Measurements from ENCODE around the gene PARVA. TPM values are rescaled to one million over a fixed set of nuclear protein-coding genes. Genes with fewer than 3 reads are reported as not detected.

The PARVA gene
- total and polyA plus RNA-seq, 9 of the 15 experiments (the other 6 are each of a cell fraction or from before 2014, with no cell fraction given): 0.11 TPM; not detected in 8

GRCh38 chr11:12499071-12499470 lies 121.7 kb downstream of the PARVA start:
- H4K20me1 ChIP-seq (replicated peaks; ENCODE audit: control insufficient read depth, insufficient read depth, low read length): no peaks in the 10 kb centered on the region
- no peak overlapping the region for H3K4me3 ChIP-seq
- ATAC-seq (no peak), DNase-seq (ENCODE audit: extremely low read depth in 1 of 4, low spot score in 3 of 4) (no peak), FAIRE-seq (no peak)
- intact Hi-C loops (cut with micrococcal nuclease): no loop called here
- H3K4me2 ChIP-seq (ENCODE audit: insufficient read depth, low read length): no peak overlapping the region
- ChIA-PET CTCF (ENCODE audit: low intra/inter-chr PET ratio) (no interaction called here), POLR2A (interaction anchor here (1.3 kb wide), 1 partner anchor 10 kb away, joined by 7 read pairs; no protein-coding TSS in a partner anchor)
- WGBS (ENCODE audit: insufficient coverage, low coverage, missing lambda C conversion rate): 23% methylated on average over 3 of the region's 3 CpGs
- H3K9me3 ChIP-seq (replicated peaks; ENCODE audit: control insufficient read depth, insufficient read depth, low read depth, low read length): no peaks in the 10 kb centered on the region
- H3K27me3 ChIP-seq (ENCODE audit: control insufficient read depth in 2 of 2, insufficient read depth in 2 of 2, low read length in 2 of 2): peaks cover 7 to 9% of the 10 kb centered on the region in 2 experiments; a peak in 3 of 5 replicates
- peaks cover 0 to 2% of the 10 kb centered on the region in 2 experiments; a peak in 2 of 5 replicates for H3K4me1 ChIP-seq (replicated peaks in 1 of 2; ENCODE audit: control insufficient read depth in 2 of 2, insufficient read depth in 2 of 2, low read length in 2 of 2)
- no peak overlapping the region for H3K9ac ChIP-seq (ENCODE audit: insufficient read depth in 1 of 2, low read depth in 2 of 2, low read length in 2 of 2)
- TF ChIP-seq POLR3G (IDR thresholded peaks at IDR 0.05; ENCODE audit: extremely low read depth, insufficient read length, insufficient replicate concordance) (no peak), DACH1 (IDR thresholded peaks at IDR 0.05; ENCODE audit: partially characterized antibody) (no peak), GATA2 (CRISPR knock-in tag; IDR thresholded peaks at IDR 0.05) (no peak)
- no peak overlapping the region for H3K27ac ChIP-seq (ENCODE audit: extremely low read depth, low read depth, low read length)
- BruUV-seq (replicated peaks): no TSS peak
- H3K36me3 ChIP-seq (ENCODE audit: control insufficient read depth, insufficient read depth, low read length): no peaks in the 10 kb centered on the region
- no peaks in the 10 kb centered on the region for H3K9me1 ChIP-seq (ENCODE audit: control insufficient read depth, insufficient read depth, low read length)
- H3K79me2 ChIP-seq (ENCODE audit: control insufficient read depth, insufficient read depth, low read length): no peaks in the 10 kb centered on the region
- in situ Hi-C loops (cut with MboI): no loop called here
- no peak overlapping the region for H2AFZ ChIP-seq (ENCODE audit: low read depth, low read length)

DNA sequence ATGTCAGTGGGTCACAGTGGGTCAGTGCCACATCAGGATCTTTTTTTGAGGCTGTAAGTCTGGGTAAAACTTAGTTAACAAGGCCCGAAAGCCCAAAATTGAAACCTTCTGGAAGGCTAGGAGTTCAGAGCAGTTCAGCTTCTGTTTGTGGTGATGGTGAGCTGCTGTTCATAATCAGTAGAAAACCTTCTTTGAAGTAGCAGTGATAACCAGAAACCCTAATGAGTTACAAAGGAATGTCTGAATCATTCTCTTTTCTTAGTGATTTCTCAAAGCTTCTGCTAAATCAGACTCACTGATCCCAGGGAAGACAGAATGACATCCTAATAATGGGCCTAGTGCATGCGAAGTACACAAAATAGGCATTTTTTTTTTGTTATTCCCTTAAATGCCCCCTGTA lies 124.7 kb downstream of the PARVA start:
- Histone ChIP-seq H3K36me3 (ENCODE audit: control insufficient read depth, insufficient read depth, low read length) (no peaks in the 10 kb centered on the region), H3K27me3 (ENCODE audit: control insufficient read depth in 2 of 2, insufficient read depth in 2 of 2, low read length in 2 of 2) (peaks cover 5 to 7% of the 10 kb centered on the region in 2 experiments; a peak in 3 of 5 replicates), H4K20me1 (replicated peaks; ENCODE audit: control insufficient read depth, insufficient read depth, low read length) (no peaks in the 10 kb centered on the region), H3K4me3 (no peak overlapping the region), H2AFZ (ENCODE audit: low read depth, low read length) (no peak overlapping the region), H3K4me2 (ENCODE audit: insufficient read depth, low read length) (no peak overlapping the region), H3K79me2 (ENCODE audit: control insufficient read depth, insufficient read depth, low read length) (no peaks in the 10 kb centered on the region), H3K9me1 (ENCODE audit: control insufficient read depth, insufficient read depth, low read length) (no peaks in the 10 kb centered on the region), H3K27ac (ENCODE audit: extremely low read depth, low read depth, low read length) (no peak overlapping the region), H3K9me3 (replicated peaks; ENCODE audit: control insufficient read depth, insufficient read depth, low read depth, low read length) (no peaks in the 10 kb centered on the region), H3K4me1 (replicated peaks in 1 of 2; ENCODE audit: control insufficient read depth in 2 of 2, insufficient read depth in 2 of 2, low read length in 2 of 2) (peaks cover 0 to 2% of the 10 kb centered on the region in 2 experiments; a peak in 1 of 5 replicates), H3K9ac (ENCODE audit: insufficient read depth in 1 of 2, low read depth in 2 of 2, low read length in 2 of 2) (no peak overlapping the region)
- ChIA-PET POLR2A (no interaction called here), CTCF (ENCODE audit: low intra/inter-chr PET ratio) (interaction anchor here (0.6 kb wide), 1 partner anchor 143 kb away, joined by 3 read pairs; no protein-coding TSS in a partner anchor)
- ATAC-seq: no peak
- no peak for DNase-seq (ENCODE audit: extremely low read depth in 1 of 4, low spot score in 3 of 4)
- in situ Hi-C loops (cut with MboI): no loop called here
- intact Hi-C loops (cut with micrococcal nuclease): no loop called here
- no peak for FAIRE-seq
- 48% methylated on average over 2 of the region's 2 CpGs for WGBS (ENCODE audit: insufficient coverage, low coverage, missing lambda C conversion rate)
- BruUV-seq (replicated peaks): no TSS peak
- TF ChIP-seq ZNF324 (CRISPR knock-in tag; IDR thresholded peaks at IDR 0.05): no peak
- peak; percentile 13; the same call in 1 of the 2 replicates for TF ChIP-seq CBFA2T3 (IDR thresholded peaks at IDR 0.05)
- TF ChIP-seq MEF2A (IDR thresholded peaks at IDR 0.05; ENCODE audit: control insufficient read depth, low read depth, low read length): no peak
- no peak for TF ChIP-seq ZNF639 (CRISPR knock-in tag; conservative IDR thresholded peaks at IDR 0.05 in 1 of 2, IDR thresholded peaks at IDR 0.05 in 1 of 2)
- no peak for TF ChIP-seq PTBP1 (IDR thresholded peaks at IDR 0.05; ENCODE audit: low read depth, low read length)
- no peak for TF ChIP-seq DDX20 (tag; IDR thresholded peaks at IDR 0.05; ENCODE audit: low read depth)
- peak in 1 of 2 experiments; percentile 12; a peak in 1 of 4 replicates for TF ChIP-seq KDM1A (IDR thresholded peaks at IDR 0.05)
- TF ChIP-seq, protein P1, sequence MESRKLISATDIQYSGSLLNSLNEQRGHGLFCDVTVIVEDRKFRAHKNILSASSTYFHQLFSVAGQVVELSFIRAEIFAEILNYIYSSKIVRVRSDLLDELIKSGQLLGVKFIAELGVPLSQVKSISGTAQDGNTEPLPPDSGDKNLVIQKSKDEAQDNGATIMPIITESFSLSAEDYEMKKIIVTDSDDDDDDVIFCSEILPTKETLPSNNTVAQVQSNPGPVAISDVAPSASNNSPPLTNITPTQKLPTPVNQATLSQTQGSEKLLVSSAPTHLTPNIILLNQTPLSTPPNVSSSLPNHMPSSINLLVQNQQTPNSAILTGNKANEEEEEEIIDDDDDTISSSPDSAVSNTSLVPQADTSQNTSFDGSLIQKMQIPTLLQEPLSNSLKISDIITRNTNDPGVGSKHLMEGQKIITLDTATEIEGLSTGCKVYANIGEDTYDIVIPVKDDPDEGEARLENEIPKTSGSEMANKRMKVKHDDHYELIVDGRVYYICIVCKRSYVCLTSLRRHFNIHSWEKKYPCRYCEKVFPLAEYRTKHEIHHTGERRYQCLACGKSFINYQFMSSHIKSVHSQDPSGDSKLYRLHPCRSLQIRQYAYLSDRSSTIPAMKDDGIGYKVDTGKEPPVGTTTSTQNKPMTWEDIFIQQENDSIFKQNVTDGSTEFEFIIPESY (CRISPR knock-in tag; IDR thresholded peaks at IDR 0.05): no peak

Data from K562 (cell line).